Stimulated activated CD8-positive, alpha-beta memory T cell treated with anti-CD3 and anti-CD28 coated beads, Interleukin-15, amount 100 ng/mL, for 4 hours (primary cell): ENCODE measurements around the gene SEC63.
"Not testable (repeated sequence)": the region's sequence is repeated elsewhere in the genome, so short reads cannot be mapped to it uniquely, and the experiment has no call there.

Experiments used
- DNase-seq, 2 donors: peaks; one replicate each; pipeline ENCODE4 v3.0.0-alpha.2; 2020; ENCODE audit warnings: low read depth in 2 of 2

SEC63 gene

GRCh38 chr6:107931894-107932293, 26.1 kb downstream of the SEC63 start:
- no peak for DNase-seq

- no peak for DNase-seq
Measured at GRCh38 chr6:107928984-107929383, 29.0 kb downstream of the SEC63 start.

- not testable (repeated sequence) for DNase-seq
Measured at GRCh38 chr6:107926697-107927544, 31.1 kb downstream of the SEC63 start.

- DNase-seq: no peak
Measured at GRCh38 chr6:107917451-107918375, 40.3 kb downstream of the SEC63 start.

GRCh38 chr6:107916961-107917360, 41.0 kb downstream of the SEC63 start:
- DNase-seq: not testable (repeated sequence)

GRCh38 chr6:107911692-107912091, 46.3 kb downstream of the SEC63 start:
- no peak for DNase-seq

GRCh38 chr6:107894809-107895396, 63.1 kb downstream of the SEC63 start:
- no peak for DNase-seq

GRCh38 chr6:107890431-107890830, 67.6 kb downstream of the SEC63 start:
- not testable (repeated sequence) for DNase-seq

GRCh38 chr6:107885950-107886349, 72.1 kb downstream of the SEC63 start:
- not testable (repeated sequence) for DNase-seq

- no peak for DNase-seq
Measured at GRCh38 chr6:107879941-107880340, 78.1 kb downstream of the SEC63 start.

GRCh38 chr6:107877968-107878367, 80.0 kb downstream of the SEC63 start:
- no peak for DNase-seq

GRCh38 chr6:107871976-107872375, 86.0 kb downstream of the SEC63 start:
- no peak for DNase-seq

- not testable (repeated sequence) for DNase-seq
Measured at GRCh38 chr6:107871512-107871911, 86.5 kb downstream of the SEC63 start.

- no peak for DNase-seq
Measured at GRCh38 chr6:107871016-107871415, 87.0 kb downstream of the SEC63 start.

GRCh38 chr6:107870381-107870780, 87.6 kb downstream of the SEC63 start:
- no peak for DNase-seq

GRCh38 chr6:107869871-107870270, 88.1 kb downstream of the SEC63 start:
- DNase-seq: no peak

- DNase-seq: no peak
Measured at GRCh38 chr6:107868867-107869611, 89.0 kb downstream of the SEC63 start.

- DNase-seq: no peak
Measured at GRCh38 chr6:107867302-107867615, 90.7 kb downstream of the SEC63 start.

GRCh38 chr6:107866606-107867301, 91.3 kb downstream of the SEC63 start:
- no peak for DNase-seq

- DNase-seq: no peak
Measured at GRCh38 chr6:107864226-107865127, 93.5 kb downstream of the SEC63 start.
